Right ventricle myocardium superior (tissue), 1 donor: ENCODE measurements around the gene ZBTB24. TPM values are rescaled to one million over a fixed set of nuclear protein-coding genes. Genes with fewer than 3 reads are reported as not detected.
A peak's percentile ranks its signal among the peaks of the same experiment; 100 is the strongest.

Source experiments
- ATAC-seq: fragments of 200-7000 bp; cut with Tn5 transposase; one replicate; pipeline ENCODE4 v1.9.1; 2020; ENCODE audit warnings: mild to moderate bottlenecking; ENCODE audit not compliant: poor library complexity
- DNase-seq: peaks from one replicate; pipeline ENCODE4 v3.0.0-alpha.2; 2020
- intact Hi-C: fragments of 100-400 bp; cut with DNase I; formaldehyde crosslinking; loops from one replicate; pipeline ENCODE4 v1.11.2; 2022
- total RNA-seq: library from RNA; stranded (reverse); fragmentation: NEBNext Ultra II Directional; extraction: Animal tissue kit (Norgen Biotek cat#: 25700); gene quantifications from one replicate; pipeline ENCODE4 v1.2.1, GENCODE V29; 2021
- donor health status: DM: no; HTN: yes; CAD: no; lungs with severe emphysema.

Gene ZBTB24
- total RNA-seq, 1 donor from 2014 or later, result 2.4 TPM

GRCh38 chr6:109456111-109456583 lies 26.9 kb downstream of the ZBTB24 start:
- intact Hi-C loops, result no loop called here
- no peak for DNase-seq
- peak; percentile 18 for ATAC-seq

GRCh38 chr6:109455437-109456110 lies 27.4 kb downstream of the ZBTB24 start, which contains the start of gene MICAL1:
MICAL1 (minus strand) TSS chr6:109455772; CDS start chr6:109454196, 1,576 bp downstream.
- peak; percentile 86 for DNase-seq
- intact Hi-C loops, result no loop called here

GRCh38 chr6:109454496-109455436 lies 28.3 kb downstream of the ZBTB24 start:
- peak; percentile 54 for DNase-seq
- intact Hi-C loops, result no loop called here

More at GRCh38 chr6:109455437-109456110, 27.4 kb downstream of the ZBTB24 start, which contains the start of gene MICAL1:
- ATAC-seq, result peak; percentile 84

DNA sequence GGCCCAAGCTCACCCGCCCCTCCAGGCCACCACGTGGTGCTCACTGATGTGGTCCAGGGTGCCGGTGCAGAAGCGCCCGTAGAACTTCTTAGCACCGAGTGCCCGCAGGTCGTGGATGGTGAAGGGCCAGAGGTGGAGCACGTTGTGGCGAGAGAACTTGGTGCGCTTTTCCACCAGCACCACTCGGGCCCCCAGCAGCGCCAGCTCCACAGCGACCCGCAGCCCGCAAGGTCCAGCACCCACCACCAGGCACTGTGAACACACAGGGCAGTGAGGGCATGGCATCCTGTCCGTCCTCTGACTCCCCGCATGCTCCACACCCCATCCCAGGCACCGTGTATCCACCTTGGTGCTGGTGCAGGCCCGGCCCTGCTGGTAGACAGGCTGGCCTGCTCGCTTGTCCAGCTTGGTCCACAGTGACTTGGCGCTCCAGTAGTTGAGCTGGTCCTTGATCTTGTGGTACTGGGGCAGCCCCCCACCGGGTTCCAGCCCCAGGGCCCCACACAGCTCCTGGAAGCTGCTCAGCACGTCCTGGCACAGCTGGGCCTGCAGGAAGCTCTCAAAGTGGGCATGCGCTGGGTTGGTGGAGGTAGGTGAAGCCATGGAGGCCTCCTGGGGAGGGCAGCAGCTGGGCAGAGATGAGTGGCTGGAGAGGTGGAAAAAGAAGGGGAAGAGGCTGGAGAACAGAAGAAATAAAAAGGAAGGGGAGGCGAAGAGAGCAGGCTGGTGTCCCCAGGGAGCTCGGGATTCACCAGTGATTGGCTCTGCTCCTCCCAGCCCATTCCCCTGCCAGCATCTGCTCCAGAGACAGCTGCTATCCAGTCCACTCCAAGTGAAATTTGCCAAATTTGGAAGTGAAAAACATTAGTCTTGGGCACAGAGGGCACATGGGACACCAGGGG lies 29.2 kb downstream of the ZBTB24 start:
- DNase-seq, result peak; percentile 64
- intact Hi-C loops, result no loop called here
- no peak for ATAC-seq

More at GRCh38 chr6:109454496-109455436, 28.3 kb downstream of the ZBTB24 start:
- peak; percentile 18 for ATAC-seq

DNA sequence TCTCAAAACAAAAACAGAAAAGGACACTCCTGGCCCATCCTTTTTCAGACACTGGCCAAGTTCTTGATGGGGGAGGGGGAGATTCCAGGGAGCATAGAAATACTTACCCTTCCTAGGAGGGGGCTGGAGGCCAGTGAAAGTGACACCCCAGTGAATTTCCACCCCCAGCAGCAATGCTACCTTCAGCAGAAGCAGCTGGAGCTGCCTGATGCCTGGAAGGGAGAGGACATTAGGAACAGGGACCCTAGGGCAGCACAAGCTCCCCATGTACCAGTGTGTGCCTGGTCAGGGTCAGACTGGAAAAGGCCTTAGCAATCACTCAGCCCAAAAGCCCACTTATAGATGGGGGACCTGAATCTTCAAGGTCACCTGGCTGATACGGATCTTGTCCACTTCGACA lies 29.9 kb downstream of the ZBTB24 start:
- ATAC-seq (no peak), DNase-seq (no peak)
- intact Hi-C loops, result no loop called here

GRCh38 chr6:109452181-109452580 lies 30.8 kb downstream of the ZBTB24 start:
- DNase-seq (no peak), ATAC-seq (no peak)
- intact Hi-C loops, result no loop called here

- ATAC-seq (no peak), DNase-seq (no peak)
- intact Hi-C loops, result no loop called here
Observed at GRCh38 chr6:109451376-109451775, 31.6 kb downstream of the ZBTB24 start.

DNA sequence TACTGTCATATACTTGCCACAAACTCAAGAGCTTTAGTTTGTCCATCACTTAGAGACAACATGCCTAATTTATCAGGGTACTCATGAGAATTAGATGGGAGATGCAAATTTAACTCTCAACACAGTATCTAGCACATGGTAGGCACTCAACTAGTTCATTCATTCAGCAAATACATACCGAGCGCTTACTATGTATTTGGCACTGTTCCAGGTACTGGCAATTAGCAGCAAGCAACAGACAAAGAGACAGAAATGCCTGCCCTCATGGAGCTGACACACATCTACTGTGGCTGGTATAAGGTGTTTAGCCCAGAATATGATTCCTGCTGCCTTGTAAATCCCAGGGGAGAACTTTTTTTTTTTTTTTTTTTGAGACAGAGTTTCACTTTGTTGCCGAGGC lies 32.2 kb downstream of the ZBTB24 start:
- ATAC-seq, result no peak
- DNase-seq, result no peak
- intact Hi-C loops, result no loop called here

- no peak for ATAC-seq
Observed at GRCh38 chr6:109449795-109450673, 33.0 kb downstream of the ZBTB24 start.

DNA sequence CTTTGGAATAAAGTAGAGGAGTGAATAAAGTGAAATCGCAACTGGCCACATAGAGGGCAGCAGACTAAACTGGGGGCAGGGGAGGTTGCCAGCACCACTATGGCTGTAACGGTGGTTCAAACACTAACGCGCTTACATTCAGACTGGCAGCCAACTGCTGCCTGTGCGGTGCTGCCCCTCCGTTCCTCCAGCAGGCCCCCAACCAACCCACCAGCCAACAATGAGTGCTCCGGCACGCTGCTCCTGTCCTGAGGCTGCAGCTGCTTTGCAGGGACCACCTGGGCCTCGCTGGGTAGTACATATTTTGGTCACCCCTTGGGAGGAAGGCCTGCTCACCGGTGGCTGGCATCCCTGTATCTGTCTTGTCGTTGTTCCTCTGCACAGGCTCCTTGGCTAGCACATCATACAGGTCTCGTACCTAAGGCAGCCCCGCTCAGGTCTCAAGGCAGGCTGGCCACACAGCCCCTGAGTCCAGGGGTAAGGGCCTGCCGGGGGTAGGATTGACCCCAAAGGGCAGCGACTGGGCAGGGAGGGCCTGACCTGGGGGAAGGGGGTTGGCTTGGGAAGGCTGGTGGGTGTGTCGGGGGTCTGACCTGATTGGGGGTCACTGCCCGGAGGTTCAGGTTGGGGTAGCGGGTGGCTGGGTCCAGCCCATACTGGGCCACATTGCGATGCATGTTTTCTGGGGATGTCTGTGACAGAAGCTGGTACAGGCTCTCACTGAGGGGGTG lies 33.8 kb downstream of the ZBTB24 start:
- no peak for ATAC-seq
- DNase-seq, result no peak
- intact Hi-C loops, result no loop called here

More at GRCh38 chr6:109449795-109450673, 33.0 kb downstream of the ZBTB24 start:
- intact Hi-C loops, result no loop called here
- DNase-seq, result no peak

GRCh38 chr6:109448615-109449014 lies 34.4 kb downstream of the ZBTB24 start:
- intact Hi-C loops, result no loop called here
- DNase-seq (no peak), ATAC-seq (no peak)

- DNase-seq, result no peak
Observed at GRCh38 chr6:109447878-109448555, 35.0 kb downstream of the ZBTB24 start.

DNA sequence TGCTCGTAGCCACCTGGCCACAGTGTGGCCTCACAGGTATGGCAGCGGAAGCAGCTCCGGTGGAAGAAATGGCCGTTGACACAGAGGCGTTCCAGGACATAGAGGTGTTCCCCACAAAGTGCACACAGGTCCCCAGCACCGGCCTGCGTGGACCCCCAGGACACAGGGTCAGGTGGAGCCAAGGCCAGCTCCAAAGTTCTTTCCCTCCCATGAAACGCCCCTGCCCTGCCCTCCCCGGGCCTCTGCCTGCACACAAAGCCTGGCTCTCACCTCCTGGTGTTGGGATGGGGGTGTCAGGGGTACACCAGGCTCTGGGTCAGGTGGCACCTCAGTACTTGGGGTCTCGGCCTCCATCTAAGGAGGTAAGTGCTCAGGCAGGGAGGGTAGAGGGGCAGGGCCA lies 35.9 kb downstream of the ZBTB24 start:
- intact Hi-C loops, result no loop called here
- DNase-seq, result no peak
- ATAC-seq, result no peak

More at GRCh38 chr6:109447878-109448555, 35.0 kb downstream of the ZBTB24 start:
- ATAC-seq, result no peak
- intact Hi-C loops, result no loop called here

DNA sequence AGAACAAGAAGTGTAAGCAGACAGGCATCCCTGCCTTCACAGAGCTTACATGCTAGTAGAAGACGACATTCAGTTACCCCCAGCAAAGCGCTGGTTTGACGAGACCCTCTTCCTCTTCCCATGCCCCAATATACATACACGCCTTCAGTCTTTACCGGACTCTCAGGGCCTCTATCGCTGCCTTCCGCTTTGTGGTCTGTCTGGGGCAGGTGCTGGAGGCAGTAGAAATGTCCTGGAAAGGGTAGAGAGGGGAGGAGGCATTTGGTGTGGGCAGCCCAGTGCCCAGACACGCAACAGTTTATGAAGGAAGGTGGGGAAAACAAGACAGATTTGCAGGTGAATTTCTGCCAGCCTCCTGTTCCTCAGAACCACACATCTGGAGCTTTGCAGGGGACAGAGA lies 36.5 kb downstream of the ZBTB24 start:
- DNase-seq (no peak), ATAC-seq (no peak)
- intact Hi-C loops, result no loop called here

DNA sequence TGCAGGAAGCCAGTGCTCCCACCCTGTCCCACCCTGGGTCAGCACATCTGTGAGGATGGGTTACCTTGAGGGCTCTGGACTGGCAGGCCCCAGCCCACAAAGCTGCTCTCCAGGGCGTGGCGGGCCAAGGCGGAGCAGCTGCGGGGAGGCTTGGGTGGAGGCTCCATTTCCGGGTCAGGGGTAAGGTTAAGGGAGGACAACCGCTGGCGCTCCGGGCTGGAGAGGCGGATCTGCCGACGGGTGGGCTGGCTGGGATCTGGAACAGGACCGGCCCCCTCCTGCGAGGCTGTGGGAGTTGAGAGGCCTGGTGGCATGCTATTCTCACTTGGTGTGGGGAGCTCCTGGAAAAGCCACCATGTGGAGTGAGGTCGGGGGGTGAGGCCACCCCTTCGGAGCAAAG lies 36.9 kb downstream of the ZBTB24 start:
- intact Hi-C loops, result no loop called here
- DNase-seq (no peak), ATAC-seq (no peak)

DNA sequence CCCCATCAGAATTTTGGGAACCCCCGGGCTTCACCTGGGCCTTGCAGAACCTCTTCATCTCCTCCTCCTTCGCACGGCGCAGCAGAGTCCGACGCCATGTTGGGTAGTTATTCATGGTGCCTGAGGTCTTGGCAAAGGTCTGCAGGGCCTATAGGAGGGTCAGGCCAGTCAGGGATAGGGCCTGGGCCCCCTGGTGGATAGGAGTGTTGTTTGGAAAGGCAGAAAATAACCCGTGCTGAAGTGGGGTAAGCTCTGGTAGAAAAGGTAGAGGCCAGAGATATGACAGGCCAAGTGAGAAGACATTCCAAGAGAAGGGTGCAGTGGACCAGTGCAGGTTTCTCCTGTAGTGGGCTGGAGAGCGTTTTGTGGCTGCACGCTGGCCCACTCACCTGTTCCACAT lies 37.6 kb downstream of the ZBTB24 start:
- DNase-seq (no peak), ATAC-seq (no peak)
- intact Hi-C loops, result no loop called here
